AG04449 (cell line): ENCODE measurements around the gene DIPK1A.

ENCODE experiments used
- CTCF ChIA-PET: fragments of 350-600 bp; formaldehyde crosslinking; extraction: SDS; loops from one replicate; lab custom pipeline; 2021; ENCODE audit warnings: antibody characterized with exemption; lab: Yijun Ruan, JAX
- POLR2A ChIA-PET: fragments of 400-600, 350-600 bp; formaldehyde crosslinking; extraction: SDS; loops from one replicate; lab custom pipeline; 2020; ENCODE audit warnings: antibody characterized with exemption, inconsistent platforms; lab: Yijun Ruan, JAX
- DNase-seq: peaks from one replicate; pipeline ENCODE4 v3.0.0-alpha.2; 2010; ENCODE audit warnings: low read depth, low spot score
- H3K4me3 ChIP-seq: 2 replicates; pipeline ENCODE4 v1.5.1; 2011; ENCODE audit warnings: low read depth, mild to moderate bottlenecking, control low read depth, low read length
- TF ChIP-seq, protein P1 (sequence below): IDR thresholded peaks from one replicate; pipeline ENCODE4 v1.5.1; 2011; ENCODE audit warnings: mild to moderate bottlenecking, moderate library complexity, low read length, control low read depth, inconsistent platforms; ENCODE audit not compliant: insufficient read depth; ENCODE audit errors: missing control alignments

The DIPK1A gene

DNA sequence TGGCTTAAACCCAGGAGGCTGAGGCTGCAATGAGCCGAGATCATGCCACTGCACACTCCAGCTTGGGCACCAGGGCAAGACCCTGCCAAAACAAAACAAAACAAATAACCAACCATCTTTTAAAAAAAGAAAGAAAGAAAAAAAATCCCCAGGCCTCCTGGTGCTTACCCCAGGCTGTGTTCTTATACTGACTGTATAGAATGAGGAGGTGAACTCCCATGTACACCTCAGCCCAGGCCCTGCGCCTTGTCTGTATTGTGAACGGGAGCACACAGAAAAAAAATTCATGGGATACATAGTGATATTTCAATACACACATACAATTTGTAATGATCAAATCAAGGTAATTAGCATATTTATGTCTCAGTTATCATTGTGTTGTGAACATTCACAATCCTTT lies 115.4 kb downstream of the DIPK1A start:
- no peak overlapping the region for H3K4me3 ChIP-seq
- no peak for DNase-seq
- TF ChIP-seq, protein P1, sequence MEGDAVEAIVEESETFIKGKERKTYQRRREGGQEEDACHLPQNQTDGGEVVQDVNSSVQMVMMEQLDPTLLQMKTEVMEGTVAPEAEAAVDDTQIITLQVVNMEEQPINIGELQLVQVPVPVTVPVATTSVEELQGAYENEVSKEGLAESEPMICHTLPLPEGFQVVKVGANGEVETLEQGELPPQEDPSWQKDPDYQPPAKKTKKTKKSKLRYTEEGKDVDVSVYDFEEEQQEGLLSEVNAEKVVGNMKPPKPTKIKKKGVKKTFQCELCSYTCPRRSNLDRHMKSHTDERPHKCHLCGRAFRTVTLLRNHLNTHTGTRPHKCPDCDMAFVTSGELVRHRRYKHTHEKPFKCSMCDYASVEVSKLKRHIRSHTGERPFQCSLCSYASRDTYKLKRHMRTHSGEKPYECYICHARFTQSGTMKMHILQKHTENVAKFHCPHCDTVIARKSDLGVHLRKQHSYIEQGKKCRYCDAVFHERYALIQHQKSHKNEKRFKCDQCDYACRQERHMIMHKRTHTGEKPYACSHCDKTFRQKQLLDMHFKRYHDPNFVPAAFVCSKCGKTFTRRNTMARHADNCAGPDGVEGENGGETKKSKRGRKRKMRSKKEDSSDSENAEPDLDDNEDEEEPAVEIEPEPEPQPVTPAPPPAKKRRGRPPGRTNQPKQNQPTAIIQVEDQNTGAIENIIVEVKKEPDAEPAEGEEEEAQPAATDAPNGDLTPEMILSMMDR, result no peak
- CTCF ChIA-PET, result interaction anchor here (0.9 to 1.7 kb wide), 2 partner anchors 14 to 148 kb away, joined by 3 to 8 read pairs; no protein-coding TSS in a partner anchor
- POLR2A ChIA-PET, result interaction anchor here (0.7 to 1.4 kb wide), 2 partner anchors 14 to 18 kb away, joined by 3 to 7 read pairs; partner anchors contain the start of gene RPL5

DNA sequence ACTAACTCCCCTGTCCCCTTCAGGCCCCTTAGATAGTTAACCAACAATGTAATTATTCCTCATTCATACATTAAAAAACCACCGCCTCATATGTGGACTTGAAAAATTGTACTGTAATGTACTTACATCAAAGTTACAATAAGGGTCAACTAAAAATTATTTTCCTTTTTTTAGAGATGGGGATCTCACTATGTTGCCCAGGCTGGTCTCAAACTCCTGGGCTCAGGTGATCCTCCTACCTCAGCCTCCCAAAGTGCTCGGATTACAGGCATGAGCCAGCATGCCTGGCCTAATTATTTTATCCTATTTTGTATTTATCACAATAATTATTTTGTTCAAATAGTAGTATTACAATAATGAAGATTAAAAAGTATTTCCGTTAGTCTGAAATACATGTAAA lies 116.8 kb downstream of the DIPK1A start:
- TF ChIP-seq, protein P1, result no peak
- DNase-seq, result no peak
- ChIA-PET POLR2A (interaction anchor here (1.4 kb wide), 1 partner anchor 13 kb away, joined by 7 read pairs; the partner anchor contains the start of gene RPL5), CTCF (no interaction called here)
- no peak overlapping the region for H3K4me3 ChIP-seq

DNA sequence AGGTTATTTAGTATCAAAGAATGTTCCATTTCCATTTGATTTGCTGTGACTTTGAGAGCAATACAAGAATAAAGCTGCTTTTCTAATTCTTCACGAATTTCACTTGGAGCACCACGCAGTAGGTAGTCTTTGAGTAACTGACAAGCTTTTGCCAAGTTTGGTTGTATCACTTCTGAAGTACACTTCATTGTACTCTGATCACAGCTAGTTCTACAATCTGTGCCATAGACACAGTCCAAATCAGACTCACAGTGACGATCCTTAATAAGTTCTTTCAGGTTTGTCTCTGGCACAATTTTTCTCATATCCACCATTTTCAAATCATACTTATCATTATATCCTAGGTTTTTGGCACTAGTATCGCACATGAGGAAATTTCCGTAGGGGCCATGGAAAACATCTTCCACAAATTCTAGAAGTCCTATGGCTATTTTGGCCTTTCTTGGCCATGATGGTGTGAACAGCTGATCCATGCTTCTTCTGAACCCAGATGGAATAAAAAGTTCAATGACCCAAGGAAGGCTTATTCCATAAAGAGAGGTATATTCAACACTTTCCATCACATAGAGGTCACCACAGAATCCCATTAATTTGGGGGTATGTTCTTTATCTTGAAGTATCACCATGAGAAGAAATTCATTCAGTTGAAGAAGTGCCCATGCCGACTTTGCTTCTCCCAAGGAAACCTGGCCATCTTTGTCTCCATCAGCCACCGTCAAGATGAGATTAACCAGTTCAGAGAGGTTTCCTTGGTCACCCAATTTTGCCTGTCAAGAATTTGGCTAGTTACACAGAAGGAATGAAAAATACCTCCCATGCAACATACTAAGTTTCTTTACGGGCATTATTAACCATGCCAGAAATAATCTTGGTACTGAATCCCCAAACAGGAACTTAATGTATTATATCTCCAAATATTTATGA lies 117.6 kb downstream of the DIPK1A start:
- no peak for DNase-seq
- H3K4me3 ChIP-seq, result no peak overlapping the region
- POLR2A ChIA-PET, result interaction anchor here (2.6 kb wide), 1 partner anchor 12 kb away, joined by 13 read pairs; the partner anchor contains the start of gene RPL5
- CTCF ChIA-PET, result interaction anchor here (0.8 to 4.0 kb wide), 3 partner anchors 9 to 13 kb away, joined by 3 to 22 read pairs (median 5); partner anchors contain the start of gene RPL5
- TF ChIP-seq, protein P1, result no peak

DNA sequence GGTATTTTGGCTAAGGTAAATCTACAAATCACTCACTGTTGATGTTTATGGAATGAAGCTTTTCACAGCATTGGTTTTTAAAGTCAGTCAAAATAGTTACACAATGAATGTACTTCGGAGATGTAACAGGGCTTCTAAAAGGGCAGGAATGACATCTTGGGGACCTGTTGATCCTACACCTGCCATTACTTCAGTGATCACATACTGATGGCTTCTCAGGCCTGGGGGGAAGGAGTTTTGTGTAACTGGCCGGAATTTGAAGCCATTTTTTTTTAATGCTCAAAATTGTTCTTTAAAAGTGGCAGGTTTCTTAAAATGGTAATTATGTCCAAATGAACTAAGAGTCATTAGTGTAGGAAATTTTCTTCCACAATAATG lies 118.2 kb downstream of the DIPK1A start:
- POLR2A ChIA-PET, result interaction anchor here (2.6 kb wide), 1 partner anchor 11 kb away, joined by 13 read pairs; the partner anchor contains the start of gene RPL5
- no peak overlapping the region for H3K4me3 ChIP-seq
- DNase-seq, result no peak
- CTCF ChIA-PET, result interaction anchor here (1.3 to 4.0 kb wide), 3 partner anchors 9 to 25 kb away, joined by 3 to 22 read pairs (median 5); partner anchors contain the start of gene RPL5
- TF ChIP-seq, protein P1, result no peak

DNA sequence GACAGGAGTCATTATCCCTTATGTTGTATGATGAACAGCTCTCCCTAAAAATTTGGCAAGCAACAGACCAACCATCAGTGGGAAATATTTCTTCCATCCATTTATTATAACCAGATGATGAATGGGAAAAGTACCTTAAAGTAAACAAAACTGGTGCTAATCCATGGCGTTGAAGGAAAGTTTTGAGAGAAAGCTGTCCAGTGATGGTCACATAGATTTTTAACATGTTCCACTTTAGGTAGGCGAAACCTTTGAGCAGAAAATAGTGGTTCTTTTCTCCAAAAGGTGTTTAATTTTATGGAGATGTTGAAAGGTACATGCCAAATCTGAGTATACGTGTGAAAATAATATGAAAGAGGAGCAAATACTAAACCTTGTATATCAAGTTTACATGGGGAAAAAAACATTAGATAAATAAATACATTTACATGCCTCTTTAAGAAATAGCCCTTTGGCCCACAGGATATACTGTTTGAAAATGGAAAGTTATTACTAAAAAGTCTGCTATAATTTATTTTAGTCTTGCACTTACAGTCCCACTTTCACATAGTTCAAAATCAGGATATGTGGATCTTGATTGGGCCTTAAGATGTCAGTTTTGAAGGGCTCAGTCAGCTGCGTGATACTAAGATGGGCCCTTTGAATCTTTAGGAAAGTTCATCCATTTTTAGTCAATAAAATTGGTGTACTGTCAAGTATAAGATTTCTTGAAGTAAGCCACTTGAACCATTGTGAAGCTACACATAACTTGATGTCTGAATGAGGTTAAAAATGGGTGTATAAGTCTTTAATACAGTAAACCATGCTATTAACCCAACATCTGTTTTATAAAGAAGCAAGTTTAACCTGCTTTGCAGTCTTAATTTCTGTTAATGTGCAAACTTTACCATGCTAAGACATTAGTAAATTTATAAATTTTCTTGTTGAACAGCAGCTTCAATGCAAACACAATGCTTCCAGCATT lies 118.9 kb downstream of the DIPK1A start:
- ChIA-PET CTCF (interaction anchor here (1.0 to 4.0 kb wide), 7 partner anchors 8 to 152 kb away, joined by 3 to 22 read pairs (median 4); partner anchors contain the start of gene RPL5), POLR2A (interaction anchor here (2.6 kb wide), 1 partner anchor 10 kb away, joined by 13 read pairs; the partner anchor contains the start of gene RPL5)
- TF ChIP-seq, protein P1, result no peak
- H3K4me3 ChIP-seq, result no peak overlapping the region
- DNase-seq, result no peak
